Heart left ventricle (tissue), 13 donors: ENCODE results near the gene PFDN6.

Experiments
- CTCF ChIP-seq, 12 donors: fragments of 200-600 bp; sonication (generic) in 4 of 12; IDR thresholded peaks; one replicate each; pipeline versions ENCODE4 v1.5.0 to v1.8.0; 2018 to 2022; ENCODE audit warnings: antibody characterized with exemption in 12 of 12, mild to moderate bottlenecking in 5 of 12
- POLR2A ChIP-seq, 2 donors: fragments of 450-650 bp; IDR thresholded peaks; one replicate each; pipeline ENCODE4 v1.6.1; 2017; ENCODE audit warnings: antibody characterized with exemption in 2 of 2, mild to moderate bottlenecking in 2 of 2, moderate library complexity in 2 of 2
- donor health status: ischemic (EF 13 %, LVEDD 7.1; RV severe dilation, severe dysfunction).
- donor health status: DM: no; HTN: yes; CAD: no.
- donor health status: DM: no; HTN: no; CAD: no.
- donor health status: ischemic (EF 25% LVEDD 6.9; RV normal size, moderate dysfunction).
- donor health status: ischemic (EF 25% LVEDD 5.7; RV mildly dilated, moderate dysfunction).
- donor health status: ischemic (EF 35%, LVEDD 5.7; RV mildly dilated, moderate dysfunction).
- donor health status: nonischemic (EF 11% LVEDD 7.7; RV severe dilation, severe dysfunction).
- donor health status: DM: yes; HTN: yes; CAD: no.
- donor health status: PGD.
- donor health status: ischemic (EF 29% LVEDD 5.4; RV normal size, mild dysfunction).
- donor health status: nonischemic (EF 23%, LVEDD 6.1; RV moderate dilation, normal function).

GRCh38 chr6:33320315-33321181 lies 31.1 kb downstream of the PFDN6 start:
- TF ChIP-seq CTCF (IDR thresholded peaks at IDR 0.05) (no peak), POLR2A (IDR thresholded peaks at IDR 0.05) (no peak)
